ENCODE measurements around the gene DUS4L.

The DUS4L gene

DNA sequence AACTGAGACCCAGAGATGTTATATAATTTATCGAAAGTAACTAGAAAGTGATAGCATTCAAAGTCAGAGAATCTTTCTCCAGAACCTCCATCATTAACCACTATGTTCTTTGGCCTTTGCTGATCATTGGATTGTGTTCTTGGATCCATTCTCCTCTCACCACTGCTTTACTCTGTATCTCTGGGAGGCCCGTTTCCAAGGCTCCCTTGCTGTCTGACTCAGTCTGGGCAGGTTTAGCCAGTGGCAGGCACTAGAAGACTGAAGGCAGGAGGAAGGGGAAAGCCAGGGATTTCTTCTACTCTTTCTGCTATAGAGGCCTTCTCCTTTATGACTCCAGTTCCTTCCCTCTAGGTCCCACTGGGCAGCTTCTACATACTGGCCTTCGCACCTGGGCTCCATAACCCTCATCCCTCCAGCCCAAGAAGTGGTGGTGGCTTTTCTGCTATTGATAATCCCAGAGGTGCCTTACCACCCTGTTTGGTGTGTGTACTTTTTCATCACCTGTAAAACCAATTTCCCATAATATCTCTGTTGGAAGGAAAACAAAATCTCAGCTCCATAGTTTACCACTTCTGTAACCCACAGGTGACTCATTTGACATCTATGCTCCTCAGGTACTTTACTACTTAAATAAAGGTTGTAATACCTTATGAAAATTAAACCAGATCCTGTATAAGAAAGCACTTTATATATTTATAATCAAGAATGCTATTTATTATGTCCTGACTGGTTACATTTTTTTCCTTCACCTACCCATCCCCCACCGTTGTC lies 52.3 kb downstream of the DUS4L start:
- no peak for DNase-seq

DNA sequence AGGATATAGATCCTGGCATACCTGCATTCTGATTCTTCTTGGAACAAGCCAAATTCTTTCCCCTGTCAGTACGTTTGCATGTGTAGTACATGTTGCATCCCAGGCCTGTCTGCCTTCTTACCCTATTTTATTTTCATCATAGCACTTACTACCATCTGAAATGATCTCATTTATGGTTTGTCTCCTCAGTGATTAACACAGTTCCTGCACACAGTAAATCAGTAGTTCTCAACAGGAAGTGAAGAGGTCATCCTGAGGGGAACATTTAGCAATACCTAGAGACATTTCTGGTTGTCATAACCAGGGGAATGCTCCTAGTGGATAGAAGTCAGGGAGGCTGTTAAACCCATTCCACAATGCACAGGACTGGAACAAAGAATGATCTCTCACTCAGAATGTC lies 58.7 kb downstream of the DUS4L start:
- no peak for DNase-seq

DNA sequence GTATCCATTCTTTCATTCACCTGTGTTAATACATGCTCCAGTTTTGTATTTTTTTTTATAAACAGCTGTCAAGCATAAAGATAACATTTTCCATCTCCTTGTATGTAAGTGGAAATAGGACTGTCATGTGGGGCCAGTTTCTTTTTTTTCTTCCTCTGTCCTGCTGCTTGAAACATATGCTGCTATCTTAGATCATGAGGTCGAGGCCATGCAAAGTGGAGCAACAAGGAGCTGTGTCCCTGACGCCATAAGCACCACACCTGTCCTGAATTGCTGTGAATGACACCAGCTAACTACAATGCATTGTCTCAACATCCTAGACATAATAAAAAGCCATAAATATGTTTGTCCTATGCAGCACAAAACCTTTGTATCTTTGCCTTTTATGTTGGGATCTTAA lies 59.1 kb downstream of the DUS4L start:
- no peak for DNase-seq

DNA sequence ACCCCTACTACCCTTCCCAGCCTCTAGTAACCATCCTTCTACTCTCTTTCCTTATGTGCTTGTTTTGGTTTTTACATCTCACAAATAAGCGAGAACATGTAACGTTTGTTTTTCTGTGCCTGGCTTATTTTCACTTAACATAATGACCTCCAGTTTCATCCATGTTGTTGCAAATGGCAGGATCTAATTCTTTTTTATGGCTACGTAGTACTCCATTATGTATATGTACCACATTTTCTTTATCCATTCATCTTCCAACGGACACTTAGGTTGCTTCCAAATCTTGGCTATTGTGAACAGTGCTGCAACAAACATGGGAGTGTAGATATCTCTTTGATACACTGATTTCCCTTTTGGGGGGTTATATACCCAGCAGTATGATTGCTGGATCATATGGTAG lies 63.2 kb downstream of the DUS4L start:
- no peak for DNase-seq
